Stimulated activated CD4-positive, alpha-beta T cell treated with anti-CD3 and anti-CD28 coated beads, Interleukin-4, amount 100 ng/mL, for 4 hours (primary cell): ENCODE results near the gene JPH4.

ENCODE experiments used
- DNase-seq, 2 experiments: peaks; one replicate each; pipeline ENCODE4 v3.0.0-alpha.2; 2020

Gene JPH4

DNA sequence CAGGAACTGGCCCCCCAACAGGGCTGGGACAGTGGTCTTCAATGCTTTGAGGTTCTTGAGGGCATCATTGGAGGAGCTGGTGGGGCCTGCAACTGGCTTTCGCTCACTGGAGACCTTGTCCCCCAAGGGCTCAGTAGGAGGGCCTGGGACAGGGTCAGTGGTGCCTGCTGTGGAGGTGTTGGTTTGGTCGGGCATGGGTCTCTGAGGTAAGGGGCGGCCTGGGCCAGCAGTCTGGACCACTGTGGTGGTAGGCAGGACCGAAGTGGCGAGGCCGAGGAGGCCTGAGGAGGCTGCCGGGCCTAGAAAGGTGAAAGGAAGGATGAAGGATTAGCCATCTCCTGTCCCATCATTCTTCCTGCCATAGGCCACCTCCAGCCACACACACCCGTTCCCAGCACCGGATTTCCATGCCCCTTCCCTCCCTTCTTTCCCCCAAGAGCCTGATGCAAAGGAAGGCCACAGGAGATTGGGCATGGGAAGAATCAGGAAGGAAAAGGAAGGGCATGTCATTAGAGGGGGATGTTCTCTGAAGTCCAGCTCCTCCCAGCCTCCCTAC, 55.9 kb downstream of the JPH4 start:
- no peak for DNase-seq

DNA sequence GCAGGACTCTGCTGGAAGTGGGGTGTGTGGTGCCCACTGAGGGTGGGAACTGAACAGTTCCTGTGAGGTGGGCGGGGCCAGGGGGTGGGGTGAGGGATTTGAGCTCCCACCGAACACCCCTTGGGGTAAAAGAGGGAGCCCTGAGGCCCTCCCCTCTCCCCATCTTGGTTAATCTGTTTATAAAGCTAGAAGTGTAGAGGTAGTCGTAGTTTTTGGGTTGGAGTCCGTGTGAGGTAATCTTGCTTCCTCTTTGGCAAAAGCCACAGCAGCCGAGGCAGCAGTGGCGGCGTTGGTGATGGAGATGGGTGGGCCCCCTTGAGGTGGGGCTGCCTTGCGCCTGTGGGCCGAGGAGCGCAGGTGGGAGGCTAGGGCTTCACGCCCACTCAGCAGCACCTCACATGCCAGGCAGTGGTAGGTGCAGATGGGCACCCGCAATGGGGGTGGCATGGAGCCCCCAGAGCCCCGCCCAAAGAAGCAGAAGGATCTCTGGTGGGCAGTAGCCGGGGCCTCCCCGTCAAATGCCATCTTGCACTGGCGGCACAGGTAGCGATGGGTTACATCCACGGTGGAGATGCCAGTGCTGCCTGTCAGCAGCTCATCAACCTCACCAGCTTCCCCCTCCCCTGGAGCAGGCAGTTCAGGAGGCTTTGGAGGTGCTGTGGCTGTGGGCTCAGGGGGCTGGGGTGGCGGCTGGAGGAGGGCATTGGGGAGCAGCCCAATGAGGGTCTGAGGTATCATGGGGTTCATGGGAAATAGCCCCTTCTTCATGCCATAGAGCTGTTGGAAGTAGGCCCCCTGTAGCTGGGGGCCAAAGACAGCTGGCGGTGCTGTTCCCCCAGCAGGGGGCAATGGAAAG, 56.6 kb downstream of the JPH4 start:
- no peak for DNase-seq

DNA sequence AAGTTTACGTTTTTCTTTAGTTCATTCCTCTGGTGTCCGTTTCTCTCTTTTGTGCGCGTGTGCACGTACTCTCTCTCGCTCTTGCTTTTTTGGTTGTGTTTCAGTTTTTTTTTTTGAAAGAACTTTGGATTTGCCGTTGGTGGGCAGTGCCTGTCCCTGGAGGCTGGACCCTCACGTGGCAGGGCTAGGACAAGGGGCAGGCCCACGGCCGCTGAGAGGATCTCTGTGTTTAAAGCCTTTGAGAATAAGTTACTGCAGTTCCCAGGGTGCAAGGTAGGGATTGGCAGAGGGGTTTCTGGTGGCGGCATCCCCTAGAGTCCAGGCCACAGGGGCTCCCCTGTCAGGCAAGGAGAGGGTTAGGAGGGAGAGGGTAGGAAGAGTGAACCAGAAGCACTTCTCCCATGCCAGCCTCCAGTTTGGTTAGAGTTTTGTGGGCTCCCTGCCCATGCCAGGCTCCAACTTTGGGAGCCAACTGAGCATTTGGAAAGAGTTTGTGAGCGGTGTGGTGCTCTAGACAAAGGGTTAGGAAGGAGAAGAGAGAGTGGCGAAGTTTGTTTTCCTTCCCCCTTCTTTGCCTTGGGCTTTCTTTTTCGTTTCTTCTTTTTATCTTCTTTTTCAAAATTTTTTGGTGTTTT, 57.6 kb downstream of the JPH4 start:
- no peak for DNase-seq

DNA sequence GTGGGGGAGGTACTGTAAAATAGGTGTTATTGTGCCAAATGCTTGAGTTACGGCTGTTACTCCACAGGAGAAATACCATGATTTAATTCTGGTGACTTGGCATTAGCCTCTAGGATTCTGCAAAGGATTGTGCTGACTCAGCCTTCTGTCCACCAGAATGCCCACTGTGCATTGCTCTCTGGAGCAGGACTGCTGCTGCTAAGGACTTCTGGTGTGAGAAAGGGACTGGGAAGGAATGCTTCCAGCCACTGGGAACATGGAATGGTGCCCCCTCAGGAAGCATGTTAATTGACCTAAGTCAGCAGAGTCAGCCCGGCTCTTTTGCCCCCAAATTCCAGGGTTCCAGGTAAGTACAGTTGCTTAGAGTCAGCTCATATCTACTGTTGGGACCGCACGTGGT, 59.9 kb downstream of the JPH4 start:
- DNase-seq, result no peak
